Measurements from ENCODE around the gene AGO1.
A peak's percentile ranks its signal among the peaks of the same experiment; 100 is the strongest.

AGO1 gene

GRCh38 chr1:35932941-35933340 lies 49.9 kb downstream of the AGO1 start:
- H3K4me3 ChIP-seq (replicated peaks; ENCODE audit: low read depth, low read length), result peak overlapping the region; percentile 95; the same call in 1 of the 2 replicates
- DNase-seq (ENCODE audit: extremely low read depth, low read depth), result no peak
- no peak for TF ChIP-seq CTCF (IDR thresholded peaks at IDR 0.05; ENCODE audit: low read depth, low read length, missing control alignments)

GRCh38 chr1:35935442-35936388 lies 52.7 kb downstream of the AGO1 start:
- no peak for DNase-seq (ENCODE audit: extremely low read depth, low read depth)
- no peak overlapping the region for H3K4me3 ChIP-seq (replicated peaks; ENCODE audit: low read depth, low read length)
- no peak for TF ChIP-seq CTCF (IDR thresholded peaks at IDR 0.05; ENCODE audit: low read depth, low read length, missing control alignments)

- no peak overlapping the region for H3K4me3 ChIP-seq (replicated peaks; ENCODE audit: low read depth, low read length)
- DNase-seq (ENCODE audit: extremely low read depth, low read depth), result no peak
- TF ChIP-seq CTCF (IDR thresholded peaks at IDR 0.05; ENCODE audit: low read depth, low read length, missing control alignments), result no peak
Observed at GRCh38 chr1:35936838-35937237, 53.8 kb downstream of the AGO1 start.

GRCh38 chr1:35939484-35939883 lies 56.5 kb downstream of the AGO1 start:
- no peak overlapping the region for H3K4me3 ChIP-seq (replicated peaks; ENCODE audit: low read depth, low read length)
- TF ChIP-seq CTCF (IDR thresholded peaks at IDR 0.05; ENCODE audit: low read depth, low read length, missing control alignments), result no peak
- no peak for DNase-seq (ENCODE audit: extremely low read depth, low read depth)

GRCh38 chr1:35945327-35945726 lies 62.3 kb downstream of the AGO1 start:
- H3K4me3 ChIP-seq (replicated peaks; ENCODE audit: low read depth, low read length), result no peak overlapping the region
- no peak for DNase-seq (ENCODE audit: extremely low read depth, low read depth)
- no peak for TF ChIP-seq CTCF (IDR thresholded peaks at IDR 0.05; ENCODE audit: low read depth, low read length, missing control alignments)

GRCh38 chr1:35947547-35947946 lies 64.5 kb downstream of the AGO1 start:
- TF ChIP-seq CTCF (IDR thresholded peaks at IDR 0.05; ENCODE audit: low read depth, low read length, missing control alignments), result no peak
- H3K4me3 ChIP-seq (replicated peaks; ENCODE audit: low read depth, low read length), result no peak overlapping the region
- DNase-seq (ENCODE audit: extremely low read depth, low read depth), result no peak

All from HFF-Myc (cell line).